Activated CD4-positive, alpha-beta T cell treated with anti-CD3 and anti-CD28 coated beads, Interleukin-2, amount 10 ng/mL, durations not matched to agents 24 days and 14 days (primary cell): Measurements from ENCODE around the gene CYRIA. TPM values are rescaled to one million over a fixed set of nuclear protein-coding genes. Genes with fewer than 3 reads are reported as not detected.
A peak's percentile ranks its signal among the peaks of the same experiment; 100 is the strongest.

Experiments used
- DNase-seq: peaks from one replicate; pipeline ENCODE4 v3.0.0; 2022
- H3K27ac Mint-ChIP-seq: one replicate; pipeline ENCODE4 v1.8.0; 2022; ENCODE audit warnings: mild to moderate bottlenecking, mixed read lengths
- H3K27me3 Mint-ChIP-seq: one replicate; pipeline ENCODE4 v1.8.0; 2022; ENCODE audit warnings: mixed read lengths
- H3K36me3 Mint-ChIP-seq: one replicate; pipeline ENCODE4 v1.8.0; 2022; ENCODE audit warnings: low read depth, mild to moderate bottlenecking, mixed read lengths
- H3K4me1 Mint-ChIP-seq: one replicate; pipeline ENCODE4 v1.8.0; 2021; ENCODE audit warnings: mixed read lengths
- H3K4me3 Mint-ChIP-seq: one replicate; pipeline ENCODE4 v1.8.0; 2022; ENCODE audit warnings: mild to moderate bottlenecking, moderate library complexity, mixed read lengths
- H3K9me3 Mint-ChIP-seq: one replicate; pipeline ENCODE4 v1.8.0; 2021; ENCODE audit warnings: mixed read lengths
- intact Hi-C: fragments of 100-400 bp; cut with micrococcal nuclease; formaldehyde crosslinking; loops from one replicate; pipeline ENCODE4 v1.15.1; 2023
- total RNA-seq: library from RNA; stranded (reverse); gene quantifications from 2 replicates; pipeline ENCODE4 v1.2.3, GENCODE V29; 2022

CYRIA gene
- total RNA-seq, 1 donor from 2014 or later, result 1.7 TPM

DNA sequence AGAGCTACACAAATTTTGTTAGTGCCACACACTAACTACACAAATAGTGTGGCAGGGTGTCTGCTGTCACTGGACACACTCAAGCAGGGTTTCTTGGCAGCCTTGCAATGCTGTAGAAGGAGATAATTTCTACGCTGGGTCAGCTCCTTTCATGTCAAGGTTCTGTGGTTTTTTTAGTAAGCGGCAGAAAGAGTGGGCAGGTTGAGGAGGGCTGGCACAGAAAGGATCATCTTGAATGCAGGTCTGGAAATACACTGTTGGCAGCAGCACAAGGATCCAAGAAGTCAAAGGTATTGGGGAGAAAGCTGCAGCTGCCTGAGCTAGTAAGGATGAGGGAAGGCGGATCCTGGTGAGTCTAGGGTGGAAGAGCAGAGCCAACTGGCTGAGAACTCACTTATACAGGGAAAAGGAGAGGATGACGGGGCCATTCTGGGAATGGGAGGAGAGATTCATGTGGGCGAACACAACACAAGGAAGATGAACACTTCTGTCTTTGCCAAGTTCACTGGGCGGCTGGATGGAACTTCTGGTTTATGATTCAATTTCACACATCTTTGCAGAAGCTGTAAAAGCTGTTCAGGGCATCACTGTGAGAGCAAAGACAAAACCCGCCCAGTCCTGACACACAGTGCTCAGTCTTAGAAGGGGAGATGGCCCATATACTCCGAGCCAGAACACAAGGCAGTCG, 16.9 kb upstream of the CYRIA start:
- Mint-ChIP-seq H3K36me3 (no peaks in the 10 kb centered on the region), H3K9me3 (peaks cover 8% of the 10 kb centered on the region), H3K4me3 (no peak overlapping the region), H3K27ac (no peak overlapping the region), H3K4me1 (no peaks in the 10 kb centered on the region), H3K27me3 (no peaks in the 10 kb centered on the region)
- intact Hi-C loops, result no loop called here
- no peak for DNase-seq

DNA sequence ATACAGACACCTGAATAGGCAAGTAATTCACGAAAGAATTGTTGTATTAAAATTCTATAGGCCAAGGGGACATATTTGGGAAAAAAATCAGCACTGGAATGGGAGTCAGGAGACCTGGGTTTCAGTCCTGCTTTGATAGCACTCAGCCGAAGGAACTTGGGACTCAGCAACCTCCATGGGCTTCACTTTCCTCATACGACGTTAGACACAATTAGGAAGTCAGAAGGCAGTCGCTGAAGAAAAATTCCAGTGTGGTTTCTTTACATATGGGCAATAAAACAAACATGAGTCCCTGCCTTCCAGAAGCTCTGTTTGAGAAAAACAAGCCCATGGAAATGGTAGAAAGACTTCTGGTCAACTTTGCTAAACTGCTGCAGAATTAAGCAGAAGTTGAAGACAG, 15.1 kb upstream of the CYRIA start:
- DNase-seq, result no peak
- H3K4me3 Mint-ChIP-seq, result no peak overlapping the region
- intact Hi-C loops, result no loop called here
- H3K4me1 Mint-ChIP-seq, result no peaks in the 10 kb centered on the region
- peaks cover 8% of the 10 kb centered on the region for H3K9me3 Mint-ChIP-seq
- peaks cover 3% of the 10 kb centered on the region for H3K27me3 Mint-ChIP-seq
- no peak overlapping the region for H3K27ac Mint-ChIP-seq
- H3K36me3 Mint-ChIP-seq, result no peaks in the 10 kb centered on the region

DNA sequence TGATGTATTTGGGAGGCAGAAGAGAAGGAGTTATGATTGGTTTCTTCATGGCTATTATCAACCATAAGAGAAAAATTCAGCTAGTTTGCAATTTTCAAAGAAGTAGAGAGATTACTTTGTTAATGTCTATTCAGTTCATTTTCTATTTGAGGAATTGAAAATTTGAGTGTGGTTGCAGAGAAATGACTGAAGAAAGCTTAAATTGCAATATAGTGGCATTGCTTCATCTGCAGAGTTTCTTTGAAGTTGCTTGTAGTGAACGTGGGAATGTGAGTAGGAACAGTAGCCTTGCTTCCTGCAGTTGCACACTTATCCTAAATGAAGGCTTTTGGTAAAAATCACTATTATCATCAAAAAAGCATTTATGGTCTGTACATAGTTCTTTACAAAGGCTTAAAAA, 14.7 kb upstream of the CYRIA start:
- H3K4me1 Mint-ChIP-seq, result no peaks in the 10 kb centered on the region
- no peak for DNase-seq
- no peak overlapping the region for H3K4me3 Mint-ChIP-seq
- intact Hi-C loops, result no loop called here
- no peak overlapping the region for H3K27ac Mint-ChIP-seq
- no peaks in the 10 kb centered on the region for H3K36me3 Mint-ChIP-seq
- peaks cover 5% of the 10 kb centered on the region for H3K27me3 Mint-ChIP-seq
- peaks cover 8% of the 10 kb centered on the region for H3K9me3 Mint-ChIP-seq

DNA sequence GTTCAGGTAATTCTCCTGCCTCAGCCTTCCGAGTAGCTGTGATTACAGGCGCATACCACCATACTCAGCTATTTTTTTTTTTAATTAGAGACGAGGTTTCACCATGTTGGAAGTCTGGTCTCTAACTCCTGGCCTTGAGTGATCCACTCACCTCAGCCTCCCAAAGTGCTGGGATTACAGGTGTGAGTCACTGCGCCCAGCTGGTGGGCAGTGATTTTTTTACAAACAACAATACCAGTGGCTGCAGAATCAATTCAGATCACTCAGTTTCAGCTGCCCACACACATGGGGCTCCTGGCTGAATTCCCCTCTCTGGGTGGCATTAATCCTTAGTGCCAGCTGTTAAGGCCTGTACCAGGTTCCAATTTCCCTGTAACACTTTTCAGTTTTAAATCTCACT, 13.3 kb upstream of the CYRIA start:
- no peaks in the 10 kb centered on the region for H3K36me3 Mint-ChIP-seq
- intact Hi-C loops, result no loop called here
- peaks cover 8% of the 10 kb centered on the region for H3K9me3 Mint-ChIP-seq
- H3K4me3 Mint-ChIP-seq, result no peak overlapping the region
- H3K27ac Mint-ChIP-seq, result no peak overlapping the region
- no peak for DNase-seq
- peaks cover 6% of the 10 kb centered on the region for H3K27me3 Mint-ChIP-seq
- H3K4me1 Mint-ChIP-seq, result no peaks in the 10 kb centered on the region

DNA sequence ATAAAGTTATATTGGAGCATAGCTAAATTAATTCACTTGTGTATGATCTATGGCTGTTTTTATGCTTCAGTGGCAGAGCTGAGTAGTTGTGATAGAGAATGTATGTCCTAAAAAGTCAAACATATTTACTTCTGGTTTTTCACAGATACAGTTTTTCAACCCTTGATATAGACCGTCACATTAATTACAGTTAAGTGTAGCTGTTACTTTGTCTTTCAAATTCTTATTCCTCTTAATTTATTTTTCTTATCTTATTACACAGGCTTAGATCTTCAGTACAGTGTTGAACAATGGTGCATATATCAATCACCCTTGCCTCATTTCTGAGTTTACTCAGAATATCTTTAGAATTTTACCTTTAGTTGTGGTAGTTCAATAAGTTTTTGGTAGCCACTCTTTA, 12.2 kb upstream of the CYRIA start:
- Mint-ChIP-seq H3K27me3 (peaks cover 6% of the 10 kb centered on the region), H3K4me3 (no peak overlapping the region), H3K27ac (no peak overlapping the region), H3K4me1 (no peaks in the 10 kb centered on the region), H3K36me3 (no peaks in the 10 kb centered on the region), H3K9me3 (peaks cover 8% of the 10 kb centered on the region)
- DNase-seq, result no peak
- intact Hi-C loops, result no loop called here

DNA sequence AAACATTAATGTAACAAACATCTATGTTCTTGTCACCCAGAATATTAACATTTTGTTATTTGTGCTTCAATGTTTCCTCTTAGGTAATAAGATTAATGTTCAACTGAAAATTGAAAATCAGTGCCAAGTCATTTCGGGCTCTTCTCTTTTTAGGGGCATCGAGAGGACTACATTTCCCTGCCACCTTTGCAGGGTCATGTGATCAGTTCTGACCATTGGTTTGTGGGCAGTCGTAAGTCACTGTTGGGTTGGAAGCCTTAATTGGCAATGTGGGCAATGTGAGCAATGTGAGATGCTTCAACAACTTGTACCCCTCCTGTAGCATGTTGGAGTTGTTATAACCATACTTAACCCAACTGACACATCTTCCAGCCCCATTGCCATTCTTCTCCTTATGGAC, 10.1 kb upstream of the CYRIA start:
- intact Hi-C loops, result no loop called here
- H3K27me3 Mint-ChIP-seq, result peaks cover 6% of the 10 kb centered on the region
- H3K4me1 Mint-ChIP-seq, result no peaks in the 10 kb centered on the region
- H3K36me3 Mint-ChIP-seq, result no peaks in the 10 kb centered on the region
- H3K4me3 Mint-ChIP-seq, result no peak overlapping the region
- peak; percentile 29 for DNase-seq
- H3K9me3 Mint-ChIP-seq, result peaks cover 8% of the 10 kb centered on the region
- no peak overlapping the region for H3K27ac Mint-ChIP-seq

DNA sequence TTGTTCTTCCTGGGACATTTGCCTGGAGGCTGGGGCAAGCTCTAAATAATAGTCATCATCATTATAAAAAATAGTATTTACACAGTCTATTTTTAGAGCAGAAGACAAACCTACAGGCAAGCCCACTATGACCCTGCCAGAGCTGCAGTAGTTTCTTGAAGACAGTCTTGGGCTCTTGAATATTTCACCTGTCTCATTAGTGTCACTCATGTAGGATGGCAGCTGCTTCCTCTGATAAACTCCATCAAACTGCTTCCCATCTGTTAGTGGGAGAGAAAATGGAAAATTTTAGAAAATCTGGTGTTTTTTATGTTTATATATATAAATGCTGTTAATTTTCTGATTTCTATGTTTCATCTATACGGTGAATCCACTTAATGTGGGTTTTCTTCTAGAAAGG, 8.5 kb upstream of the CYRIA start:
- Mint-ChIP-seq H3K27me3 (peaks cover 8% of the 10 kb centered on the region), H3K27ac (no peak overlapping the region), H3K36me3 (no peaks in the 10 kb centered on the region), H3K4me1 (no peaks in the 10 kb centered on the region), H3K9me3 (peaks cover 4% of the 10 kb centered on the region), H3K4me3 (no peak overlapping the region)
- DNase-seq, result peak; percentile 11
- intact Hi-C loops, result no loop called here

DNA sequence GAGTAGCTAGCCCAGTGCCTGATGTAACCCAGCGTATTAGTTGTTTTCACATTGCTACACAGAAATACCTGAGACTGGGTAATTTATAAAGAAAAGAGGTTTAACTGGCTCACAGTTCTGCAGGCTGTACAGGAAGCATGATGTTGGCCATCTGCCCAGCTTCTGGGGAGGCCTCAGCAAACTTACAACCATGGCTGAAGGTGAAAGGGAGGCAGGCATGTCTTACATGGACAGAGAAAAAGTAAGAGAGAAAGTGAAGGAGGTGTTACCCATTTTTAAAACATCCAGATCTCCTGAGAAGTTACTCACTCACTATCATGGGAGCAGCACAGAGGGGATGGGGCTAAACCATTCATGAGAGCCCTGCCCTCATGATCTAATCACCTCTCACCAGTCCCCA, 6.1 kb upstream of the CYRIA start:
- no peaks in the 10 kb centered on the region for H3K36me3 Mint-ChIP-seq
- no peak overlapping the region for H3K4me3 Mint-ChIP-seq
- DNase-seq, result peak; percentile 26
- no peak overlapping the region for H3K27ac Mint-ChIP-seq
- intact Hi-C loops, result no loop called here
- no peaks in the 10 kb centered on the region for H3K4me1 Mint-ChIP-seq
- H3K27me3 Mint-ChIP-seq, result peaks cover 13% of the 10 kb centered on the region
- H3K9me3 Mint-ChIP-seq, result no peaks in the 10 kb centered on the region

DNA sequence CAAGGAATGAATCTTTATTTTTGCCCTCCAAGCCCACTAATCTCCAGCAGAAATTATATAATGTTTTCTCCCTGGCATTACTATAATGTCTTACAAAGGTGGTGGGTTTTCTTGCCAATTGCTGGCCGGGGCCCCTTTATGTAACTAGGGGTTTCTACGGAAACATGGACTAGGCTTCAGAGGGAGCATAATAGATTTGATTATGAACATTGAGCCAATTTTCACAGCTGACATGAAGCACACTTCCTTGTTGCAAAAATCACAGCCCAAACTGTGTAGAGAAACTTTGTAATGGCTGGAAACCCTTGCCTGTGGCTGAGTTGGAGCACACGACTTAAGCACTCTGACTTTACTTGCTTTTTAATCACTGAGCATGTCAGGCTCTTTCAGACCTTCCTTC, 3.8 kb upstream of the CYRIA start:
- Mint-ChIP-seq H3K27ac (no peak overlapping the region), H3K9me3 (no peaks in the 10 kb centered on the region), H3K27me3 (peaks cover 24% of the 10 kb centered on the region), H3K4me3 (no peak overlapping the region), H3K36me3 (no peaks in the 10 kb centered on the region), H3K4me1 (peaks cover 16% of the 10 kb centered on the region)
- intact Hi-C loops, result loop anchor here (5.0 kb wide), 1 partner anchor 47 kb away; no protein-coding TSS in a partner anchor
- peak; percentile 24 for DNase-seq

DNA sequence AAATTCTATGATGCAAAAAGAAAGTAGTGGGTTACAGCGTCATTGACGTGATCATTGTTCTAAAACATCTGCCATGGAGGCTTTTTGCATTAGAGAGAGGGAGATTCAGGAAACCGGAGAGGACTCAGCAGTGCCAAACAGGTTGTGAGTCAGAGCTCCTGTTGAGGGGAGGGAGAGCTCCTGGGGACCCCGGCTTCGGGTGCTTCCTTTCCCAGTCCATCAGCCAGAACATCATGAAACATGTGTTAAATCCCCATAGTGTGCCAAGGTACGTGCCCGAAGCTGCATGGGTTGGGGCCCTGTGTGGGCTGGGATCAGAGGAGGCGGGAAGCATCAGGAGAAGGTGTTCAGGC, 791 bp upstream of the CYRIA start:
- H3K27ac Mint-ChIP-seq, result peak overlapping the region; percentile 85
- H3K9me3 Mint-ChIP-seq, result no peaks in the 10 kb centered on the region
- intact Hi-C loops, result loop anchor here (1.0 to 5.0 kb wide), 3 partner anchors 44 to 91 kb away; no protein-coding TSS in a partner anchor
- peaks cover 24% of the 10 kb centered on the region for H3K4me1 Mint-ChIP-seq
- peaks cover 37% of the 10 kb centered on the region for H3K27me3 Mint-ChIP-seq
- DNase-seq, result peak; percentile 66
- no peaks in the 10 kb centered on the region for H3K36me3 Mint-ChIP-seq
- peak overlapping the region; percentile 89 for H3K4me3 Mint-ChIP-seq

DNA sequence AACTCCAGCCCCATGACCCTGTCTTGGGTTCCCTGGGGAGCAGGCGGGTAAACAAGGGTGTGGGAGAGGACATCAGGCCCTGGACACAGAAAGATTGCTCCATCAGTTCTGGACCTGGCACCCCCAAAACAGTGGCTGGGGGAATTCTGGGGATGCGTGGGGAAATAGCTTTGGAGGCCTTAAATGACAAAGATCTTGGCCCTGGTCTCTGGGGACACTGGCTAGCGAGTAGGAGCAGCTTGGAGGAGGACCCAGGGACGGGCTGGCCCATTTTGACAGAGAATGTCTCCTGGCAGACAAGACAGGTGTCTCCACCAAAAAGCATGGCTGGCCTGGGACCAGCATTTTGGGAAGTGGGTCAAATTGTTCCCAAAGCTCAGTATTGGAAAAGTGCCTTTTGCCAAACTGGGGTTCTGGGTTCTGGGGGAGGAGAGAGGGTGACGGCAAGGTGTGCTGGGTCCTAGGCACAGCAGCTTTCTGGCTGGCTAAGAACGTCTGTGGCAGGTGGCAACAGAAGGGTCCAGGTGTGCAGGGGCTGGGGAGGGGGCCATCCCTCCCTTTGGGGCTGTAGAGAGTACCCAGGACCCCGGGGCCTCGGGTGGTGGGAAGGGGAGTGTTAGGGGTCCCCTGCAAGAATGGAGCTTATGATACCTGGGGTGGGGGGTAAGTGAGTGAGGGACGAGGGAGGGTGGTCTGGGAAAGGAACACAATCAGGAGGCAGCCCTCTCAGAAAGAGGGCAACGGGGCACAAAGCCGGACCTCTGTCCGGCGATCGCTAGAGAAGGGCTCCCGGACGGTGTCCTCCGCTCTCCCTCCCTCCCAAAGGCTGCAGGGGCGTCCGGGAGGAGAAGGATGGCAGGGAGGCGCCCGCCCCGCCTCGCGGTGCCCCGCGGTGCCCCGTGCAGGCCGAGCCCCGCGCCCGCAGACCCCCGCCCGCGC, 556 bp downstream of the CYRIA start:
- peaks cover 24% of the 10 kb centered on the region for H3K4me1 Mint-ChIP-seq
- no peaks in the 10 kb centered on the region for H3K9me3 Mint-ChIP-seq
- H3K36me3 Mint-ChIP-seq, result no peaks in the 10 kb centered on the region
- no peak for DNase-seq
- intact Hi-C loops, result loop anchor here (5.0 kb wide), 1 partner anchor 43 kb away; no protein-coding TSS in a partner anchor
- H3K4me3 Mint-ChIP-seq, result peak overlapping the region; percentile 77
- H3K27ac Mint-ChIP-seq, result peak overlapping the region; percentile 30
- H3K27me3 Mint-ChIP-seq, result peaks cover 34% of the 10 kb centered on the region

DNA sequence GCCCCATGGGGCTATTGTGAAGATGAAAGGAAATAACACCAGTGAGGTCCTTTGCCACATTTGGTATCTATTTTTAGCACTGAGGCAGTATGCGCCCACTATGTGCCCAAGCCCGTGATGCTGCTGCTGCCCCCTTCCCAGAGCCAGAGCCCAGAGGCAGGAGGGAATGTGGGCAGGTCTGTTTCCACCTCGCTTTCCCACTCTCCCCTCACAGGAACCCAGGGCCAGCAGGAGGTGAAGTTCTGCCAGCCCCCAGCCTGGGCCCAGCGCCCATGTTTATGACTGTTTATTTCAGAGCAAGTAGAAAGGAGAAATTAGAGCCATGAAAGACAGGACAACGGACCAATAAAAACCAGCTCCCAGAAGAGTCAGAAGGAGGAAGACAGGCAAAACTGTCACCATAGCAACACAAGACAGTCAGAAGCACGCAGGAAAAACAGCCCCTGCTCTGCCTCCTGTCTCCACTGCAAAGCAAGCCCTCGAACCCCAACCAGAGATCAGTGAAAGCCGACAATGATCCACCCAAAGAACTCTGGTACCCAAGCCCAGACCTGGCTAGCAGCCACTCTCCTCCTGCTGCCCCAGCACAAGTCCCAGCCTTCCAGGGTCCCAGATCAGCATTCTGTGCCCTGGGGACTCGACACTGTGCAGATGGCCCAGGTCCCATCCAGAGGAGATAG, 1.4 kb downstream of the CYRIA start:
- intact Hi-C loops, result no loop called here
- H3K4me3 Mint-ChIP-seq, result peak overlapping the region; percentile 77
- peak overlapping the region; percentile 52 for H3K27ac Mint-ChIP-seq
- peaks cover 24% of the 10 kb centered on the region for H3K4me1 Mint-ChIP-seq
- peak; percentile 66 for DNase-seq
- no peaks in the 10 kb centered on the region for H3K9me3 Mint-ChIP-seq
- H3K27me3 Mint-ChIP-seq, result peaks cover 34% of the 10 kb centered on the region
- no peaks in the 10 kb centered on the region for H3K36me3 Mint-ChIP-seq

DNA sequence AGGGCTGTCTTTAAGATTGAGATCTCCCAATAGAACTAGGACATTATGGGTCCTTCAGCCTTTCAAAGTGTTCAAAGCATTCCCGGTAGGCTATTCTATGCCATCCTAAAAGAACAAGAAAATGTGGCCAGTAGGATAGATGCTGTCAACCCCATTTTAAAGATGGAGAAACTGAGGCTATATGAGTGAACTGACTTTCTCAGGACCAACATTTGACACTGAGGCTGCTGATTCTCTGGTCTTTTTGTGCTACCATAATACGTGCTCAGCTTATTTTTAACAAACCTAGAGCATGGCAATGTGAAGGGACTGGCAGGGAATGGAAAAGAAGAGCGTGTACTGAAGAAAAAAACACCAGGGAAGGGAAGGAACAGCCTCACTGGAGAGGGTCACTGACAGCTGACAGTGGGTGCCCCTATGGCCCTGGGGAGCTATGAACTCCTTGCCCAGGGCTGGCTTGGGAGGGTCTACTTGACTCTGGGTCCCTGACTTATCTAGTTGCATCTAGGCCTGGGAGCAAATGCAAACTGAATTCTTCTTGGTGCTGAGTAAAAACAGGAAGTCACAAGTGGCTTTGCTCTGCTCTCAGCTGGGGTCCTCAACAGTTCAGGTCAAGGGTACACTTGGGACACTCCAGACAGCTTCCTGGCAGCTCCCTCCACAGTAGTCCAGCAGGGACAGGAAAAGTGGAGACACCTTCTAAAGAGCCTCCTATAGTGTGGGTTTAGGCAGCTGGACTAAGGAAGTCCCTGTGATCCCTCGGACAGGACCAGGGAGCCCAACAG, 2.3 kb downstream of the CYRIA start:
- Mint-ChIP-seq H3K36me3 (no peaks in the 10 kb centered on the region), H3K4me3 (no peak overlapping the region), H3K4me1 (peaks cover 24% of the 10 kb centered on the region), H3K27ac (no peak overlapping the region), H3K27me3 (peaks cover 38% of the 10 kb centered on the region), H3K9me3 (no peaks in the 10 kb centered on the region)
- intact Hi-C loops, result no loop called here
- DNase-seq, result no peak
